ENCODE data around the gene TLE1.

GRCh38 chr9:81562231-81563019 lies 126.9 kb downstream of the TLE1 start:
- TF ChIP-seq CTCF (conservative IDR thresholded peaks at IDR 0.05; ENCODE audit: low read length) (no peak), EZH2phosphoT487 (IDR thresholded peaks at IDR 0.05; ENCODE audit: borderline replicate concordance) (no peak)

Data from Loucy (cell line).